ENCODE results near the gene THSD7B.

Gene THSD7B

GRCh38 chr2:136871424-136871823 lies 106.1 kb downstream of the THSD7B start:
- Mint-ChIP-seq H3K4me1 (no peaks in the 10 kb centered on the region), H3K9me3 (peaks cover 3% of the 10 kb centered on the region), H3K4me3 (no peak overlapping the region), H3K27ac (no peak overlapping the region), H3K36me3 (no peaks in the 10 kb centered on the region)
- ATAC-seq (no peak), DNase-seq (ENCODE audit: low spot score in 2 of 2) (no peak)

GRCh38 chr2:136874258-136874657 lies 108.9 kb downstream of the THSD7B start:
- H3K36me3 Mint-ChIP-seq, result no peaks in the 10 kb centered on the region
- no peak overlapping the region for H3K4me3 Mint-ChIP-seq
- ATAC-seq (no peak), DNase-seq (ENCODE audit: low spot score in 2 of 2) (no peak)
- H3K27ac Mint-ChIP-seq, result no peak overlapping the region
- H3K4me1 Mint-ChIP-seq, result no peaks in the 10 kb centered on the region
- H3K9me3 Mint-ChIP-seq, result peaks cover 3% of the 10 kb centered on the region

DNA sequence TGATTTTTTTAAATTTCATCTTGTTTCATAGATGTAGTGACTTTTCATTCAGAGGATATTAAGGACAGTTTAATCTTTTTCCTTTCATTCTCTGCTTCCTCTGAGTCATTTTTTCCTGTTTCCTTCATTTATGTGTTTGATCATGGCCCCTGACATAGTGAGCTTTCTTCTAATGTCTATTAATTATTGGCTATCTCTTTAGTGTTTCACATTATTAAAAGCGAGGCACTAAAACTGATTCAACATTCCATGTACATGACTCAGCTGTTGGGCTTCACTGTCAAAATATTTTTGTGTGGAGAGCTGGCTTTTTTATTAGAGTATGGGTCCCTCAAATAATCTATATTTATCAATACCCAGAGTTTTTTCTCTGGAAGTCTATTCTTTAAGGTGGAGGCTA lies 125.8 kb downstream of the THSD7B start:
- no peak for ATAC-seq
- no peaks in the 10 kb centered on the region for H3K4me1 Mint-ChIP-seq
- no peak for DNase-seq (ENCODE audit: low spot score in 2 of 2)
- H3K9me3 Mint-ChIP-seq, result peaks cover 6% of the 10 kb centered on the region
- no peak overlapping the region for H3K4me3 Mint-ChIP-seq
- H3K36me3 Mint-ChIP-seq, result no peaks in the 10 kb centered on the region
- no peak overlapping the region for H3K27ac Mint-ChIP-seq

GRCh38 chr2:136894007-136894634 lies 128.8 kb downstream of the THSD7B start:
- no peak for ATAC-seq
- no peaks in the 10 kb centered on the region for H3K36me3 Mint-ChIP-seq
- no peak for DNase-seq (ENCODE audit: low spot score in 2 of 2)
- H3K4me1 Mint-ChIP-seq, result no peaks in the 10 kb centered on the region
- no peak overlapping the region for H3K4me3 Mint-ChIP-seq
- H3K27ac Mint-ChIP-seq, result no peak overlapping the region
- peaks cover 6% of the 10 kb centered on the region for H3K9me3 Mint-ChIP-seq

GRCh38 chr2:136901732-136902131 lies 136.4 kb downstream of the THSD7B start:
- no peaks in the 10 kb centered on the region for H3K36me3 Mint-ChIP-seq

GRCh38 chr2:136905779-136906178 lies 140.4 kb downstream of the THSD7B start:
- DNase-seq (ENCODE audit: low spot score in 2 of 2), result no peak
- Mint-ChIP-seq H3K9me3 (peaks cover 2% of the 10 kb centered on the region), H3K36me3 (no peaks in the 10 kb centered on the region), H3K4me3 (no peak overlapping the region), H3K27ac (no peak overlapping the region), H3K4me1 (no peaks in the 10 kb centered on the region)
- no peak for ATAC-seq

More at GRCh38 chr2:136901732-136902131, 136.4 kb downstream of the THSD7B start:
- Mint-ChIP-seq H3K4me1 (no peaks in the 10 kb centered on the region), H3K9me3 (no peaks in the 10 kb centered on the region), H3K27ac (no peak overlapping the region), H3K4me3 (no peak overlapping the region)
- ATAC-seq (no peak), DNase-seq (ENCODE audit: low spot score in 2 of 2) (no peak)

DNA sequence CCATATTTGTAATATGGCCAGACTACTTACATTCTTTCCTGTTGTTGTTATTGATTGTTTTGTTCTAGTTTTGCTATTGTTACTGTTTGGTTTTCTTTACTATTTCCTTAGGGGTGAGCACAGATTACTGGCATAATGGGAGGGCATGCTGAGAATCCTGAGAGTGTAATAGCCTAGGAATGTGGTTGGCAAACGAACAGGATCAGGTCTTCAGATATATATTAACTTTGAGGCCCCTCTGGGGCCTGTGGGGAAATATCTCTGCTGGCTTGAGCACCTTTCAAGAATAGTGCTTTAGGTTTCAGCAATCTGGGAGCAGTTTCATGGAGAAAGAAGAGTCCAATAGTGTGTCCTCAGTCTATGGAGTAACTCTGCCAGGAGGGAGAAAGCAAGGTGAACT lies 144.4 kb downstream of the THSD7B start:
- Mint-ChIP-seq H3K4me1 (no peaks in the 10 kb centered on the region), H3K4me3 (no peak overlapping the region), H3K9me3 (peaks cover 6% of the 10 kb centered on the region), H3K36me3 (no peaks in the 10 kb centered on the region), H3K27ac (no peak overlapping the region)
- DNase-seq (ENCODE audit: low spot score in 2 of 2), result no peak
- no peak for ATAC-seq

- H3K36me3 Mint-ChIP-seq, result no peaks in the 10 kb centered on the region
- H3K4me1 Mint-ChIP-seq, result no peaks in the 10 kb centered on the region
- DNase-seq (ENCODE audit: low spot score in 2 of 2) (no peak), ATAC-seq (no peak)
- H3K27ac Mint-ChIP-seq, result no peak overlapping the region
- peaks cover 6% of the 10 kb centered on the region for H3K9me3 Mint-ChIP-seq
- no peak overlapping the region for H3K4me3 Mint-ChIP-seq
These were observed 150.8 kb downstream of the THSD7B start for GRCh38 chr2:136916131-136916530.

GRCh38 chr2:136917411-136917881 lies 152.1 kb downstream of the THSD7B start:
- peaks cover 2% of the 10 kb centered on the region for H3K9me3 Mint-ChIP-seq
- H3K36me3 Mint-ChIP-seq, result no peaks in the 10 kb centered on the region
- no peak overlapping the region for H3K4me3 Mint-ChIP-seq
- H3K27ac Mint-ChIP-seq, result no peak overlapping the region
- DNase-seq (ENCODE audit: low spot score in 2 of 2) (no peak), ATAC-seq (no peak)
- H3K4me1 Mint-ChIP-seq, result no peaks in the 10 kb centered on the region

DNA sequence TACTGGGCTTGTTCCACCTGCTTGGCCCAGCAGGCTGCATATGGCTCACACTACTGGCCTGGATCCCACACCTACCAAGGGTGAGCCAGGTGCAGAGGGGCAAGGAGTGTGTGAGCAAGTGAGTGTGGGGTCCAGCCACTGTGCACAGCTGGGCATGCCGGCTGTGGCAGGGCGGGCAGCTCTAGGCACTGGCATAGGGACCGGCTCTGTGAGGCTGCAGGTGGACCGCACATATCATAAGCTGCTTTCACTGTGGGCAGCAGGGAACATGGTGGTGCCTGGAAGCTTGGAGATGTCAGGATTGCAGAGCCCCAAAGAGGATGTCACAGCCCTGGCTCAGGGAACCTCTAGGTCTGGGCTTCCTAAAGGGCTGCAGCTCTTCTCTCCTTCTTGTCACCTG lies 154.3 kb downstream of the THSD7B start:
- DNase-seq (ENCODE audit: low spot score in 2 of 2) (no peak), ATAC-seq (peak; percentile 26)
- no peaks in the 10 kb centered on the region for H3K4me1 Mint-ChIP-seq
- no peak overlapping the region for H3K4me3 Mint-ChIP-seq
- H3K36me3 Mint-ChIP-seq, result no peaks in the 10 kb centered on the region
- no peak overlapping the region for H3K27ac Mint-ChIP-seq
- peaks cover 2% of the 10 kb centered on the region for H3K9me3 Mint-ChIP-seq

GRCh38 chr2:136920652-136921333 lies 155.4 kb downstream of the THSD7B start:
- no peaks in the 10 kb centered on the region for H3K4me1 Mint-ChIP-seq
- DNase-seq (ENCODE audit: low spot score in 2 of 2), result no peak

DNA sequence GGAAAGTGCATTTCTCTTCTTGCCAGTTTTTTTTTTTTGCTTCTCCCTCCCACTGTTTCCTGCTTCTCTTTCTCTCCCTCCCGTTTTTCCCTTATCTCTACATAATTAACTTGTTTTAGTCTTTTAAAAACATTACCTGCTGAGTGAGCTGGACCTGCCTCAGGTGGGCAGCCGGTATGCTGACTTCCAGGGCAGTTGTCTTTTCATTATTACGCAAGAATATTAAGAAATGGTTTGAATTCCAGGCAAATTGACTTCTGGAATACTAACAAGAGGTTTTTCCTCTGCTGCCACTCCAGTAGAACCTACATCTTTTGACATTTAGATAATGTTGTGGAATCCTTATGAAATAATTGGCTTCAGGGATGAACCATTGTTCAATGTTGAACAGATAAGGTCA lies 161.8 kb downstream of the THSD7B start:
- H3K9me3 Mint-ChIP-seq, result peaks cover 6% of the 10 kb centered on the region
- no peaks in the 10 kb centered on the region for H3K4me1 Mint-ChIP-seq
- H3K27ac Mint-ChIP-seq, result no peak overlapping the region
- DNase-seq (ENCODE audit: low spot score in 2 of 2), result no peak
- no peak overlapping the region for H3K4me3 Mint-ChIP-seq
- no peaks in the 10 kb centered on the region for H3K36me3 Mint-ChIP-seq
- ATAC-seq, result no peak

More at GRCh38 chr2:136920652-136921333, 155.4 kb downstream of the THSD7B start:
- H3K36me3 Mint-ChIP-seq, result no peaks in the 10 kb centered on the region
- no peak overlapping the region for H3K27ac Mint-ChIP-seq
- no peak overlapping the region for H3K4me3 Mint-ChIP-seq
- ATAC-seq, result no peak
- H3K9me3 Mint-ChIP-seq, result no peaks in the 10 kb centered on the region

GRCh38 chr2:136929531-136929930 lies 164.2 kb downstream of the THSD7B start:
- Mint-ChIP-seq H3K9me3 (peaks cover 6% of the 10 kb centered on the region), H3K27ac (no peak overlapping the region), H3K4me3 (no peak overlapping the region), H3K4me1 (no peaks in the 10 kb centered on the region), H3K36me3 (no peaks in the 10 kb centered on the region)
- DNase-seq (ENCODE audit: low spot score in 2 of 2), result no peak
- ATAC-seq, result no peak

DNA sequence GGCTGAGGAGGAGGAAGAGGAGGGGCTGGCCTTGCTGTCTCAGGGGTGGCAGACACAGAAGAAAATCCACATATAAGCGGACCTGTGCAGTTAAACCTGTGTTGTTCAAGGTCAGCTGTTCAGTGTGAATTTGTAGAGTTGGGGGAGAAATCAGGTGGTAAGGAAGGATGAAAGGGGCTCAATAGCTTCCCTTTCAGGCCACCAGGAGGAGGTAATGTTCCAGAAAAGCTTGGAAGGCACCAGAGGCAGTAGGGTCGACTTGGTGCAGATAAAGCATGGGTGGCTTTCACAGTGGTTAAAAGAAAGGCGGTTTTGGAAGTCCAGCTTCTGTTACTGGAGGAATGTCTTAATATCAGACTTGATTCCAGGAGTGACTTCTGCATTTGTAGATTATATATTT lies 167.4 kb downstream of the THSD7B start:
- H3K4me1 Mint-ChIP-seq, result no peaks in the 10 kb centered on the region
- ATAC-seq (no peak), DNase-seq (ENCODE audit: low spot score in 2 of 2) (no peak)
- peaks cover 4% of the 10 kb centered on the region for H3K9me3 Mint-ChIP-seq
- H3K4me3 Mint-ChIP-seq, result no peak overlapping the region
- no peaks in the 10 kb centered on the region for H3K36me3 Mint-ChIP-seq
- no peak overlapping the region for H3K27ac Mint-ChIP-seq

DNA sequence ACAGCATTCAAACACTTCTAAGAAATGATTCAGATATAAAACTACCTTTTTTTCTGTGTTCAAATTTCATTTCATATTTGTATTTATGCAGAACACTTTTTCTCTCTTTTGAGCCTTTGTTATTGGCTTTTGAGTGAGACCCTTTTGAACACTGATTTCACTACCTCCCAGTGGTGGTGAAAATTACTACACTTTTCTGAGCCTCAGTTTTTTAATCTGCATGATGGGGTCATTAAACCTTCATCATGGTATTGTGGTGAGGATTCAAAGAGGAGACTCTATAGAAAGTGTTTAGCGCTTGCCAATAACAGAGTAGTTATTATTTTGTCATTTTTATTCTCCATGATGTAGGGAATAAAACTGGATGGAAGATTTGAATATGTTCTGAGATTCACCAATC lies 169.8 kb downstream of the THSD7B start:
- H3K4me1 Mint-ChIP-seq, result no peaks in the 10 kb centered on the region
- peaks cover 4% of the 10 kb centered on the region for H3K9me3 Mint-ChIP-seq
- H3K36me3 Mint-ChIP-seq, result no peaks in the 10 kb centered on the region

GRCh38 chr2:136956050-136956449 lies 190.7 kb downstream of the THSD7B start:
- Mint-ChIP-seq H3K27ac (no peak overlapping the region), H3K4me1 (no peaks in the 10 kb centered on the region), H3K4me3 (no peak overlapping the region), H3K36me3 (no peaks in the 10 kb centered on the region), H3K9me3 (peaks cover 2% of the 10 kb centered on the region)
- no peak for ATAC-seq
- DNase-seq (ENCODE audit: low spot score in 2 of 2), result no peak

More for the DNA sequence above, 169.8 kb downstream of the THSD7B start:
- H3K27ac Mint-ChIP-seq, result no peak overlapping the region
- DNase-seq (ENCODE audit: low spot score in 2 of 2), result no peak
- no peak overlapping the region for H3K4me3 Mint-ChIP-seq
- no peak for ATAC-seq

Measured in stimulated activated effector memory CD8-positive, alpha-beta T cell treated with anti-CD3 and anti-CD28 coated beads, Interleukin-12 subunit alpha, Interleukin-12 subunit beta, amount 100 ng/mL, for 72 hours (primary cell).